ENCODE measurements around the gene GALNT16.

DNA sequence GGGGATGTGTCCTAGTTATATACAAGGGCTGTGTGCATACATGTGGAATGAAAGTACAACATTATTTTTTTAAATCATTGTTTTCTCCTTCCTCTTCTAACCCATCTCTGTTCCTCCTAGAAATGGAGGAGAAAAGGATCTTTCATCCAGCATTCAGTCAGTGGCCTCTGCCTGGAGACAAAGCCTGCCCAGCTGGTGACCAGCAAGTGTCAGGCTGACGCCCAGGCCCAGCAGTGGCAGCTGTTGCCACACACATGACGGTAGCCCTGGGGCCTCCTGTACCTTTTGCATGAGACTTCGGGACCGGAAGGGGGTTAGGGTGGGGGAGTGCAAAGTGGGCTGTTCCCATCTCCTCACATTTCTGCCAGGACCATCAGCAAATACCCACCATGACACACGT, 92.0 kb downstream of the GALNT16 start:
- TF ChIP-seq POLR2A (IDR thresholded peaks at IDR 0.05; ENCODE audit: control extremely low read depth in 1 of 2, low read depth in 2 of 2, low read length in 2 of 2) (no peak), JUND (IDR thresholded peaks at IDR 0.05; ENCODE audit: low read length) (no peak), RFX5 (IDR thresholded peaks at IDR 0.05; ENCODE audit: borderline replicate concordance, low read depth, low read length) (no peak), RAD21 (IDR thresholded peaks at IDR 0.05 in 1 of 2, conservative IDR thresholded peaks at IDR 0.05 in 1 of 2; ENCODE audit: low read depth in 2 of 2, low read length in 2 of 2) (no peak)
- TF ChIP-seq, protein P1, sequence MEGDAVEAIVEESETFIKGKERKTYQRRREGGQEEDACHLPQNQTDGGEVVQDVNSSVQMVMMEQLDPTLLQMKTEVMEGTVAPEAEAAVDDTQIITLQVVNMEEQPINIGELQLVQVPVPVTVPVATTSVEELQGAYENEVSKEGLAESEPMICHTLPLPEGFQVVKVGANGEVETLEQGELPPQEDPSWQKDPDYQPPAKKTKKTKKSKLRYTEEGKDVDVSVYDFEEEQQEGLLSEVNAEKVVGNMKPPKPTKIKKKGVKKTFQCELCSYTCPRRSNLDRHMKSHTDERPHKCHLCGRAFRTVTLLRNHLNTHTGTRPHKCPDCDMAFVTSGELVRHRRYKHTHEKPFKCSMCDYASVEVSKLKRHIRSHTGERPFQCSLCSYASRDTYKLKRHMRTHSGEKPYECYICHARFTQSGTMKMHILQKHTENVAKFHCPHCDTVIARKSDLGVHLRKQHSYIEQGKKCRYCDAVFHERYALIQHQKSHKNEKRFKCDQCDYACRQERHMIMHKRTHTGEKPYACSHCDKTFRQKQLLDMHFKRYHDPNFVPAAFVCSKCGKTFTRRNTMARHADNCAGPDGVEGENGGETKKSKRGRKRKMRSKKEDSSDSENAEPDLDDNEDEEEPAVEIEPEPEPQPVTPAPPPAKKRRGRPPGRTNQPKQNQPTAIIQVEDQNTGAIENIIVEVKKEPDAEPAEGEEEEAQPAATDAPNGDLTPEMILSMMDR (IDR thresholded peaks at IDR 0.05; ENCODE audit: control extremely low read depth in 1 of 3, insufficient read depth in 1 of 3, low read depth in 1 of 3, low read length in 3 of 3) = no peak
- TF ChIP-seq, protein P2, sequence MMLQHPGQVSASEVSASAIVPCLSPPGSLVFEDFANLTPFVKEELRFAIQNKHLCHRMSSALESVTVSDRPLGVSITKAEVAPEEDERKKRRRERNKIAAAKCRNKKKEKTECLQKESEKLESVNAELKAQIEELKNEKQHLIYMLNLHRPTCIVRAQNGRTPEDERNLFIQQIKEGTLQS (IDR thresholded peaks at IDR 0.05; ENCODE audit: insufficient read depth, low read depth, low read length) = no peak

Data from H1 (cell line).